ENCODE measurements around the gene TGOLN2.

Gene TGOLN2

DNA sequence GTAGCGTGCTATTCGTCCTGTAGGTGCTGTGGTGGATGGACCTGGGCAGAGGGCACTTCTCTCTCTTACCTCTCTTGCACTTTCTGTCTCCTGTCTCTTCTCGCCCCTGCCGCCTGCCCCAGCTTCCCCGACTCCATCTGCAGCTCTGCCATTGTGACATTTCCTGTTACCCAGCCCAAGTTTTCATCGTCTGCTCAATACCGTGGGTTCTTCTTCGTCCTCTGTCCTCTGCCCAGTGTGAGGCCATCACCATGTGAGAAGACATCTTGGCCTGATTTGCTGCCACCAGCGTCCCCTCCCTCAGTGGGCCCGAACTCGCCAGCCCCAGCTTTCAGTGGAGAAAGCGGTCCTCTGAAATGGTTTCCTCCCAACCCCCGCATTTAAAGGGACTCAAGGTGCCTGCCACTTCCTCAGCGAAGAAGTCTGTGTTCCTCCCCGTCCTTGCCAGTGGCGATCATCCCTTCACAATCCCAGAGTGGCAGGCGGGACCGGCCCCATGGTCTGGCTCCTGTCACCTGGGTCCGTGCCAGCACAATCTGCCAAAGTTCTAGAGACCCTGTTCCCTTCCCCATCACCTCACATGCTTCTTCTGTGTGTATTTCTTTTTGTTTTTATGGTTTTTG lies 18.0 kb downstream of the TGOLN2 start:
- no peak for DNase-seq (ENCODE audit: low read depth in 2 of 2, low spot score in 1 of 2)

- DNase-seq (ENCODE audit: low read depth in 2 of 2, low spot score in 1 of 2) = no peak
These were observed 18.8 kb downstream of the TGOLN2 start for GRCh38 chr2:85308896-85309555.

DNA sequence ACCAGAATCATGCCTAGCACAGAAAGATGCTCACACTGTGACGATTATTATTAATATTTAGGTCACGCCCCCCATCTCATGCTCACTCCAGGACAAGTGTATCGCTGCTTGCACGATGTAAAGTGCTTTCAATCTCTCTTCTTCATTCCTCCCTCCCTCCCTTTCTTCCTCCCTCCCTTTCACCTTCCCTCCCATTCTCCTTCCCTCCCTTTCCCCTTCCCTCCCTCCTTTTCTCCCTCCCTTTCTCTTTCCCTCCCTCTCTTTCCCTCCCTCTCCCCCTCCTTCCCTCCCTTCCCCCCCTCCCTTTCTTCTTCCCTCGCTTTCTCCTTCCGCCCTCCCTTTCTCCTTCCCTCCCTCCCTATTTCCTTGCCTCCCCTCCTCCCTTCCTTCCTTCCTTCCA lies 19.6 kb downstream of the TGOLN2 start:
- no peak for DNase-seq (ENCODE audit: low read depth in 2 of 2, low spot score in 1 of 2)

DNA sequence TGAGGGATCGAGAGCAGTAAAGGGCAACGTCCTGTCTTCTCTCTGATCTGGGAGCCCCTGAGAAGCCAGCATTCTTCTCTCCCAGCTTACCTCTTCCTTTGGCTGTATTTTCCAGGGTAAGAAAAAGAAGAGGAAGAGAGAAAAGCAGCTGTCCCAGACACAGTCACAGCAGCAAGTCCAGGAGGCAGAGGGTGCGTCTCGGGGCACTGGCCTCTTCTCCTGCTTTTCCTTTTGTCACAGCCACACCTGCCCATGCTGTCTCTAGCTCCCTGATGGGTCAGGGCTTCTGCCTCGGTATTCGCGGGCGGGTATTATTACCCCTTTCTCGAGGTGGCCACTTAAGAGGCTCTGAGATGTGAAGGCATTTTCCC lies 20.3 kb downstream of the TGOLN2 start:
- no peak for DNase-seq (ENCODE audit: low read depth in 2 of 2, low spot score in 1 of 2)

DNA sequence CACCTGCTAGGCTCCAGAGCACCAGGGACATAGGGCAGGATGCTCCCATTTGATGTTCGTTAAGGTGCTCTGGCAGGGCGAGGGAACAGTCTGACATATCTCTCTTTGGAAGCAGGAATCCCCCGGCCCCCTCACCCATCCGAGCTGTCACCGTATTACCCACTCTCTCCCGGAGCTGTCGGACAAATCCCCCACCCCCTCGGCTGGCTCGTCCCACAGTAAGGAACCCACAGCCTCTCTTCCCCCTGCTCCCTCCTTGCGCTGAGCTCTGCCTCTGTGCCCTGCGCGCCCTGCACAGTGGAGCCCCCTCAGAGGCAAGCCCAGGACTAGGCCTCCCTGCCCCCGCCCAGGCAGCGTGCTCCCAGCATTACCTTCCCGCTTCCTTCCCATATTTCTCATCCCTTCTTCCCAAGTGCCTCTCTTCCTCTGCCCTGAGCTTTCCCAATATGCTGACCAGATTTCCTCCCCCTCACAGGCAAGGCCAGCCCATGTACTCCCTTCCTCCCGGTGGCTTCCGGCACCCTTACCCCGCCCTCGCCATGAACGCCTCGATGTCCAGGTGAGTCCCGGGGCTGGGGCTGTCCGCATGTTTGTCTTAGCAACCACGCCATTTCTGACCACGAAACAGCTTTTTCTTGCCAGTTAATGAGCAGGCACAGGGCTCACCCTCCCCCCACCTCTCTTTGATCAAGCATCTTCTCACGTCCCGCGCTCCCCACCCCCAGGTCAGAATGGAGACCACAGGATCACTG lies 23.8 kb downstream of the TGOLN2 start:
- DNase-seq (ENCODE audit: low read depth in 2 of 2, low spot score in 1 of 2) = no peak

DNA sequence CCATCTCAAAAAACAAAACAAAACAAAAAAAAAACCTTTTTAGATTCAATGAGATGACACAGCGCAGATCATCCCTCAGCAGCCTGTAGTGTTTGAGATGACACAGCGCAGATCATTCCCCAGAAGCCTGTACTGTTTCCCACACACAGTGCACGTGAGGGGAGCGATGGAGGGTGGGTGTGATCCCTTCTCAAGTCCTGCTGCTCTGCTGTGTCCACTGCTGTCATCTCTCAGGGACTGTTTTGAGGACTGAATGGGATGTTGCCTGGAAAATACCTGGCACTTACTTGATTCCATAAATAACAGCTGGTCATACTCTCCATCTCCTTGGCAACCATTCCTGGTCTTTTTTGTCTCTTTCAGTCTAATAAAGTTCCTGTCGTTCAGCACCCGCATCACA lies 25.7 kb downstream of the TGOLN2 start:
- no peak for DNase-seq (ENCODE audit: low read depth in 2 of 2, low spot score in 1 of 2)

GRCh38 chr2:85291425-85292023 lies 36.3 kb downstream of the TGOLN2 start:
- no peak for DNase-seq (ENCODE audit: low read depth in 2 of 2, low spot score in 1 of 2)

GRCh38 chr2:85288244-85288725 lies 39.5 kb downstream of the TGOLN2 start:
- no peak for DNase-seq (ENCODE audit: low read depth in 2 of 2, low spot score in 1 of 2)

DNA sequence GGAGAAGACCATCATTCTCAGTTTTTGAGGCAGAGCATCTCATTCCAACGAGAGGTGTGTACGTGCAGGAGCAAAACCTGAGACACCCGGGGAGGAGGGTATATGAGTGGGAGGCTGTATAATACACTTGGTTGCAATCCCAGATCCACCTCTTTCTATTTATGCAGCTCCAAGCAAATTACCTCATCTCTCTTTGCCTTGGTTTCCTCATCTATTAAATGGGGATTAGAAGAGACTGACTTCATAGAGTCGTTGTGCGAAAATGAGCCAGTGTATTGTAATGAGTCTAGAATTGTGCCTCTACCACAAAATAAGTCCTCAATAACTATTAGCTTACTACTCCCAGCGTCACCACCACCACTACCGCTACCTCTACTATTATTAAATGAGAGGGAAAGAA lies 40.1 kb downstream of the TGOLN2 start:
- DNase-seq (ENCODE audit: low read depth in 2 of 2, low spot score in 1 of 2) = no peak

DNA sequence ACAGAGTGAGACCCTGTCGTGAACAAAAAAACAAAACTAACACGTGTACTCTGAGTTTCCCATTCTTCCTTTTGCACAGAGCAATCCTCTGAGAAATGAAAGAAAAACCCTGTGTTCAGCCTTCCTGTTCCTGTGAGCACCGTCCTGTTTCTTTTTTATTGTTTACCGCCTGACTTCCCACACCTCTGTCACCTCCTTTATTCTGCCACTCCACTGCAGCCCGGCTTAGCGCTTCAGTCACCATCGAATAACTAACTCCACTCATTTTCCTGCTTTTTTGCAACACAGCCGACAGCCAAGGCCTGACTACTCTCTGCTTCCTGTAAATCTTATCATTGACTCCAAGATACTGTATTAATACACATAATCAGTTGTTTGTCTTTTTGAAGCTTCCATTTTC lies 40.9 kb downstream of the TGOLN2 start:
- DNase-seq (ENCODE audit: low read depth in 2 of 2, low spot score in 1 of 2) = no peak

GRCh38 chr2:85283641-85284040 lies 44.1 kb downstream of the TGOLN2 start:
- no peak for DNase-seq (ENCODE audit: low read depth in 2 of 2, low spot score in 1 of 2)

- DNase-seq (ENCODE audit: low read depth in 2 of 2, low spot score in 1 of 2) = no peak
These were observed 44.9 kb downstream of the TGOLN2 start for GRCh38 chr2:85282914-85283313.

DNA sequence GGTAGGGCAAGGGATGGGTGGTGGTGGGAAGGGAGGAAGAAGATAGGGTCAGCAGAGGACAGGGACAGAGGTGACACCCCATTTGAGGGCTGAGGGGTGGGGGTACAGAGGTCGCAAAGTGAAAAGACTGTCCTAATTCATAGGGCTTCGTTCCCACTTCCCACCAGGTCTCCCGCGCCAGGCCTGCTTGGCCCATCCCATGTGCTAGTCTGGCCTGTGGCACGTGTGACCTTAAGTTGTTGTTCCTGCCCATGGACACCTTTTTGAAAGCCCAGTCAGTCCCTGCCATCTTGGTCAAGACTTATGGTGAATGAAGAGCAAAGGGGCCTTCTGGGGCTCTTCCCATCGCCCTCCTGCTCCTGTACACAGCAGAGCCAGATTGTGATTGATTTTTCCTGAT lies 46.2 kb downstream of the TGOLN2 start:
- DNase-seq (ENCODE audit: low read depth in 2 of 2, low spot score in 1 of 2) = no peak

GRCh38 chr2:85278361-85278760 lies 49.4 kb downstream of the TGOLN2 start:
- no peak for DNase-seq (ENCODE audit: low read depth in 2 of 2, low spot score in 1 of 2)

- DNase-seq (ENCODE audit: low read depth in 2 of 2, low spot score in 1 of 2) = no peak
These were observed 50.2 kb downstream of the TGOLN2 start for GRCh38 chr2:85277416-85278158.

GRCh38 chr2:85276571-85277118 lies 51.1 kb downstream of the TGOLN2 start:
- DNase-seq (ENCODE audit: low read depth in 2 of 2, low spot score in 1 of 2) = no peak

DNA sequence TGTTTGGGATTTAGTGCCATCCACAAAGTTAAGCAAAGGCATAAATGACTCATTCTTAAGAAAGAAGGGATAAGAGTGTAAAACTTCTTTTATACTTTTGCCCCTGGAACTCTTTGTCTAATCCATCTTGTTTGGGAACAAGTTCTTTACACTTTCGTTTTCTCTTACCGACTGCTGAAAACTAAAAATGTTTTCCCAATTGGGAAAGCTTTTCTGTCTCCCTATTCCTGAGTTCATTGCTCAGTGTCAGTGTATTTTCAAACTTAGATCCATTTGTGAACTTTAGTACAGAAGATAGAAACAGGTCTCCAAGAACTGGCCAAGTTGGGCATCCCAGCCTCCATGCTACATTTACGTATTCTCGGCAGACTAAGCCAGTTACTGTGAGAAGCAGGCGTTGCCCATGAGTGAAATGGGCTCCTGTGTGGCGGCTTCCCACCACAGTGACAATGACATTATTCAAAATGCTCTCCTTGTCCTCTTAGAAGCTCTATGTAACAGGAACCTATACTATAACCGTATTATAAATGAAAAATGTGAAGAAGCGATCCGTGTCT lies 51.7 kb downstream of the TGOLN2 start:
- DNase-seq (ENCODE audit: low read depth in 2 of 2, low spot score in 1 of 2) = no peak

- no peak for DNase-seq (ENCODE audit: low read depth in 2 of 2, low spot score in 1 of 2)
These were observed 53.8 kb downstream of the TGOLN2 start for GRCh38 chr2:85273738-85274731.

DNA sequence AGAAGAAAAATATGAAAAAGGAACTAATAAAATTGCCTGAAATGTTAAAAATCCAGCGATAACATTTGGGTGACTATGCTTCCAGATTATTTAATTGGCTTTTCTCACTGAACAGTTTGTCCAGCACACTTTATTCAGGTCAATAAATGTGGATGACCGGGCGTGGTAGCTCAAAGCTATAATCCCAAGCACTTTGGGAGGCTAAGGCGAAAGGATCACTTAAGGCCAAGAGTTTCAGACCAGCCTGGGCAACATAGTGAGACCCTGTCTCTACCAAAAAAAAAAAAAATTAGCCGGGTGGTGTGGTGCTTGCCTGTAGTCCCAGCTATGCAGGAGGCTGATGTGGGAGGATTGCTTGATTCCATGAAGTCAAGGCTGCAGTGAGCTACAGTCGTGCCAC lies 55.4 kb downstream of the TGOLN2 start:
- DNase-seq (ENCODE audit: low read depth in 2 of 2, low spot score in 1 of 2) = no peak
